Mucosa of descending colon (tissue), 3 donors: ENCODE data around the gene MARS1. TPM values are rescaled to one million over a fixed set of nuclear protein-coding genes. Genes with fewer than 3 reads are reported as not detected.

Experiments
- ATAC-seq: fragments of 200-7000 bp; cut with Tn5 transposase; one replicate; pipeline ENCODE4 v1.9.1; 2020; ENCODE audit warnings: mild to moderate bottlenecking, moderate library complexity
- DNase-seq, 3 donors: peaks; one replicate each; pipeline ENCODE4 v3.0.0-alpha.2; 2020
- H3K36me3 ChIP-seq: fragments of 200-600 bp; one replicate; pipeline ENCODE4 v1.8.0; 2021; ENCODE audit warnings: low read depth, mild to moderate bottlenecking
- H3K4me1 ChIP-seq: fragments of 200-600 bp; one replicate; pipeline ENCODE4 v1.8.0; 2021; ENCODE audit warnings: low read depth, mild to moderate bottlenecking
- H3K4me3 ChIP-seq: fragments of 200-600 bp; one replicate; pipeline ENCODE4 v1.8.0; 2021; ENCODE audit warnings: mild to moderate bottlenecking
- H3K9me3 ChIP-seq: fragments of 200-600 bp; one replicate; pipeline ENCODE4 v1.8.0; 2021; ENCODE audit warnings: mild to moderate bottlenecking
- CTCF ChIP-seq: fragments of 200-600 bp; IDR thresholded peaks from one replicate; pipeline ENCODE4 v1.8.0; 2022; ENCODE audit warnings: antibody characterized with exemption, mild to moderate bottlenecking
- intact Hi-C, 2 donors: fragments of 100-400 bp; cut with DNase I in 1 of 2; cut with micrococcal nuclease in 1 of 2; formaldehyde crosslinking; loops; one replicate each; pipeline versions ENCODE4 v1.11.0 to v1.11.1; 2022; cut with DNase I, micrococcal nuclease
- total RNA-seq, 3 donors: library from RNA; stranded (reverse); fragmentation: NEBNext Ultra II Directional in 2 of 3; extraction: Animal tissue kit (Norgen Biotek cat#: 25700) in 2 of 3; gene quantifications; one replicate each; pipeline versions ENCODE4 v1.2.1 to v1.2.4, GENCODE V29; 2021 to 2023
- donor health status: DM: no; HTN: no; CAD: no; lungs with moderate emphysema.
- donor health status: DM: no; HTN: no; CAD: no.
- donor health status: DM: no; HTN: yes; CAD: no.

Gene MARS1
- total RNA-seq, 3 donors from 2014 or later: 63.7 to 117 (median 94.7) TPM

GRCh38 chr12:57451233-57451778, 36.6 kb upstream of the MARS1 start:
- no peaks in the 10 kb centered on the region for H3K9me3 ChIP-seq
- TF ChIP-seq CTCF: no peak
- intact Hi-C loops: loop anchor here (10.0 kb wide), 3 partner anchors 147 to 187 kb away; no protein-coding TSS in a partner anchor
- no peaks in the 10 kb centered on the region for H3K4me1 ChIP-seq
- H3K36me3 ChIP-seq: no peaks in the 10 kb centered on the region
- DNase-seq: no peak
- H3K4me3 ChIP-seq: no peak overlapping the region
- no peak for ATAC-seq

- TF ChIP-seq CTCF: no peak
- no peak overlapping the region for H3K4me3 ChIP-seq
- H3K36me3 ChIP-seq: no peaks in the 10 kb centered on the region
- no peaks in the 10 kb centered on the region for H3K9me3 ChIP-seq
- H3K4me1 ChIP-seq: no peaks in the 10 kb centered on the region
- intact Hi-C loops: loop anchor here (10.0 kb wide), 3 partner anchors 148 to 188 kb away; no protein-coding TSS in a partner anchor
- ATAC-seq (no peak), DNase-seq (no peak)
These were observed 35.5 kb upstream of the MARS1 start for GRCh38 chr12:57452181-57452936.

- TF ChIP-seq CTCF: peak; percentile 70
- H3K9me3 ChIP-seq: no peaks in the 10 kb centered on the region
- ATAC-seq: peak; percentile 82
- peak in 2 of 3 donors; percentile 84 to 89 for DNase-seq
- H3K4me1 ChIP-seq: no peaks in the 10 kb centered on the region
- no peaks in the 10 kb centered on the region for H3K36me3 ChIP-seq
- H3K4me3 ChIP-seq: no peak overlapping the region
- intact Hi-C loops: loop anchor here (10.0 kb wide), 3 partner anchors 148 to 188 kb away; no protein-coding TSS in a partner anchor
These were observed 34.8 kb upstream of the MARS1 start for GRCh38 chr12:57452937-57453509.

- no peak for TF ChIP-seq CTCF
- intact Hi-C loops: loop anchor here (10.0 kb wide), 3 partner anchors 149 to 189 kb away; no protein-coding TSS in a partner anchor
These were observed 33.7 kb upstream of the MARS1 start for GRCh38 chr12:57454213-57454565.

GRCh38 chr12:57454566-57455373, 33.1 kb upstream of the MARS1 start, which contains the start of gene INHBE:
Gene INHBE, plus strand, starts transcription at chr12:57455307. Its CDS starts 230 bp downstream, at chr12:57455537.
- H3K4me3 ChIP-seq: no peak within 1 kb of the TSS
- ATAC-seq: no peak
- peaks cover 9% of the 10 kb centered on the region for H3K4me1 ChIP-seq
- intact Hi-C loops: loop anchor here (10.0 kb wide), 3 partner anchors 150 to 190 kb away; no protein-coding TSS in a partner anchor
- H3K36me3 ChIP-seq: no peaks in the 10 kb centered on the region
- no peaks in the 10 kb centered on the region for H3K9me3 ChIP-seq
- TF ChIP-seq CTCF: no peak
- DNase-seq: no peak

More at GRCh38 chr12:57454213-57454565, 33.7 kb upstream of the MARS1 start:
- H3K4me1 ChIP-seq: peaks cover 8% of the 10 kb centered on the region
- no peaks in the 10 kb centered on the region for H3K9me3 ChIP-seq
- DNase-seq (no peak), ATAC-seq (no peak)
- H3K4me3 ChIP-seq: no peak overlapping the region
- H3K36me3 ChIP-seq: no peaks in the 10 kb centered on the region
